HG03571 (cell line): Measurements from ENCODE around the gene ZNF77.
"Not testable (repeated sequence)": the region's sequence is repeated elsewhere in the genome, so short reads cannot be mapped to it uniquely, and the experiment has no call there.

Source experiments
- ATAC-seq: cut with Tn5 transposase; IDR thresholded peaks from one replicate; pipeline ENCODE4 v1.9.1; 2021; ENCODE audit not compliant: unreplicated experiment

Gene ZNF77

GRCh38 chr19:2922987-2923386 lies 21.8 kb downstream of the ZNF77 start:
- ATAC-seq = no peak

DNA sequence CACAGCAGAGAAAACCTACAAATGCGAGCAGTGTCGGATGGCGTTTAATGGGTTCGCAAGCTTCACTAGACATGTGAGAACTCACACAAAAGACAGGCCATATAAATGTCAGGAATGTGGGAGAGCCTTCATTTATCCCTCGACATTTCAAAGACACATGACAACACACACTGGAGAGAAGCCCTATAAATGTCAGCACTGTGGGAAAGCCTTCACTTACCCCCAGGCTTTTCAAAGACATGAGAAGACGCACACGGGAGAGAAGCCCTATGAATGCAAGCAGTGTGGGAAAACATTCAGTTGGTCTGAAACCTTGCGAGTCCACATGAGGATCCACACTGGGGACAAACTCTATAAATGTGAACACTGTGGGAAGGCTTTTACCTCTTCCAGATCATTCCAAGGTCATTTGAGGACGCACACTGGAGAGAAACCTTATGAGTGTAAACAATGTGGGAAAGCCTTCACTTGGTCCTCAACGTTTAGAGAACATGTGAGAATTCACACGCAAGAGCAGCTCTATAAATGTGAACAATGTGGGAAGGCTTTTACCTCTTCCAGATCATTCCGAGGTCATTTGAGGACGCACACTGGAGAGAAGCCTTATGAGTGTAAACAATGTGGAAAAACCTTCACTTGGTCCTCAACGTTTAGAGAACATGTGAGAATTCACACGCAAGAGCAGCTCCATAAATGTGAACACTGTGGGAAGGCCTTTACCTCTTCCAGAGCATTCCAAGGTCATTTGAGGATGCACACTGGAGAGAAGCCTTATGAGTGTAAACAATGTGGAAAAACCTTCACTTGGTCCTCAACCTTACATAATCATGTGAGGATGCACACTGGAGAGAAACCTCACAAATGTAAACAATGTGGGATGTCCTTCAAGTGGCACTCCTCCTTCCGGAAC lies 27.2 kb downstream of the ZNF77 start:
- ATAC-seq = no peak

DNA sequence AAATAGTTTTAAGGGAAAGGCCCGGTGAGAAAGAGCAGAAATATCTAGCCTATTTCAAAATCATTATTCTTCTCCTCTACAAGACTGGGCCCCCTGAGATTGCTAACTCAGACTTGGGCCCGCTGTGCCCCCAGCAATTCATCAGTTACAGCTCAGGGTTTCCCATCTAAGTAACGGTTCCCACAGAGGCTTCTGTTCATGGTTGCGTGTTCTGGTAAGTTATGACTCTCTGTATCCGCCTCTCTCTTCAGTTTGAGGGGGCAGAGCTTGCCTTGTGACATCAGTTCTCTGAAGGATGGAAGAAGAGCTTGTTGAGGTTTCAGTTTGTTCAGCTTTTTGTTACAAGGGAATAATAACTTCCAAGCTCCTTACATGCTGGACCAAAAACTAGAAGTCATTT lies 32.5 kb downstream of the ZNF77 start:
- no peak for ATAC-seq

DNA sequence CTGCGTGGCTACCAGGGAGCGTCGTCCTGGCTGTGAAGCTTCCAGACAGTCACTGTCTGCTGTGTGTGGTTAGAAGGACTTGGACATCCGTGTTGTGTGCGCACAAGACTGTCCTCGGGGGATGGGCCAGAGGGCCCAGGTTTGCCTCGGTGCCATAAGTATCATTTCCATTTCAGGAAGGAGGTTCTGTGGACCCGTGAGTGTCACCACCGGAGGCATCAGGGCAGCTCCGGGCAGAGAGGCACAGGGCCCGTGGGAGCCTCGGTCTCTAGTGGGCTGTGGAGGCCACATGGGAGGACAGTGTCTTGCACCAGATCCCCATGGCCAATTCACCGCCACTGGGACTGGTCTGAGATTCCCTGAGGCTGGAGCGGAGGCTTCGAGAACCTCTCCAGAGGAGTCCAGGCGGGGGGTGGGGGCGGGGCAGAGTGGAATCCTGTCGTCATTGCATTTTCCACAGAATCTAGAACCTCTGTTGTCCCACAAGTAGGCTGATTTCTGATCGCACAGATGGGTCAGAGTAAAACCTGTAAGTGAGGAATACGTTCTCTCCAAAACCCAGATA lies 38.1 kb downstream of the ZNF77 start:
- ATAC-seq = no peak

DNA sequence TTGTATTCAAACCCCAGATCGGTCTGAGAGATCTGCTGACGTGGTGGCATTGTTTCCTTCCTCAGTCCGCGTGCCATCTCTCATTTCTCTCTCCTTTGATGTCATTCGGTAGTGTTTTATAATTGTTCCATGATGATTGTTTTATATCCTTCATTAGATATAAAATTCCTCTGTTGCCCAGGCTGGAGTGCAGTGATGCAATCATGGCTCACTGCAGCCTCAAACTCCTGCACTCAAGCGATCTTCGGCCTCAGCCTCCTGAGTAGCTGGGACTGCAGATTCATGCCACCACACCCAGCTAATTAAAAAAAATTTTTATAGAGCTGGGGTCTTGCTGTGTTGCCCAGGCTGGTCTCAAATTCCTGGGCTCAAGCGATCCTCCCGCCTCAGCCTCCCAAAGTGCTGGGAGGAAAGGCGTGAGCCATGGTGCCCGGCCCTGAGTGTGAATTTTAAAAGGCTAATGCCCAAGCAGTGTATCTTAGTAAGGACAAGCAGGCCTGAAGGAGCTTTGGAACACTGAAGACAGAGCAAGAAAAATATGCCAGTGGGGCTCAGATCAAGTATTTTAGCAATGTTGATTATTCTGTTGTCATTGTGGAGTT lies 38.8 kb downstream of the ZNF77 start:
- no peak for ATAC-seq

GRCh38 chr19:2903326-2903725 lies 41.4 kb downstream of the ZNF77 start:
- ATAC-seq = not testable (repeated sequence)

DNA sequence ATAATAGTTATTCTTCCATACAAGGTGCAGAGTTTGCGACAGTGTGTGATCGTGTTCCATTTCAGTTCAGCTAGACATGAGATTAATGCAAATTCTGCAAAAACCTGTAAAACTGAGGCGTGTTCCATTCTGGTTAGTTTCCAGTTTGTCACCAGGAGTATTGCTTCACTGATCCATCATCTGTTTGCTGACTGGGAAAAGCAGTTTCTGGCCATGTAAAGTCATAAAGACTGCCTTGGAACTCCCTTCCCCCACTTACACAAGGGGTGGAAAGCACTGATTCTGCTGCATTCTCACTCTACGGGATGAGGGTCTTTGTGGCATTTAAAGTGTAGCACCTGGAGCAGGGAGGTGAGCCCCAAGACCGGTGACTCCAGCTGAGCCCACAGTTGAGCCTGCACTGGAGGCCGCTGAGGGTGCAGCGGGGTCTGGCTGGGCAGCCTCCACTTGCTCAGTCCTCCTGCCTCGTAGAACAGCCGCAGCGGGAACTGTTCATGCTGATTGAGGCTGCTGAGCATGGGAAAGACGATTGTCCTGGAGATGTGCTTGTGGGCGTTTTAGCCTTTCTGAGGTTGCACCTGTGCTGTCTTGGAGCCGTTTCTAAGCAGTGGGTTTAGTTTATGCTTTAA lies 42.1 kb downstream of the ZNF77 start:
- no peak for ATAC-seq

DNA sequence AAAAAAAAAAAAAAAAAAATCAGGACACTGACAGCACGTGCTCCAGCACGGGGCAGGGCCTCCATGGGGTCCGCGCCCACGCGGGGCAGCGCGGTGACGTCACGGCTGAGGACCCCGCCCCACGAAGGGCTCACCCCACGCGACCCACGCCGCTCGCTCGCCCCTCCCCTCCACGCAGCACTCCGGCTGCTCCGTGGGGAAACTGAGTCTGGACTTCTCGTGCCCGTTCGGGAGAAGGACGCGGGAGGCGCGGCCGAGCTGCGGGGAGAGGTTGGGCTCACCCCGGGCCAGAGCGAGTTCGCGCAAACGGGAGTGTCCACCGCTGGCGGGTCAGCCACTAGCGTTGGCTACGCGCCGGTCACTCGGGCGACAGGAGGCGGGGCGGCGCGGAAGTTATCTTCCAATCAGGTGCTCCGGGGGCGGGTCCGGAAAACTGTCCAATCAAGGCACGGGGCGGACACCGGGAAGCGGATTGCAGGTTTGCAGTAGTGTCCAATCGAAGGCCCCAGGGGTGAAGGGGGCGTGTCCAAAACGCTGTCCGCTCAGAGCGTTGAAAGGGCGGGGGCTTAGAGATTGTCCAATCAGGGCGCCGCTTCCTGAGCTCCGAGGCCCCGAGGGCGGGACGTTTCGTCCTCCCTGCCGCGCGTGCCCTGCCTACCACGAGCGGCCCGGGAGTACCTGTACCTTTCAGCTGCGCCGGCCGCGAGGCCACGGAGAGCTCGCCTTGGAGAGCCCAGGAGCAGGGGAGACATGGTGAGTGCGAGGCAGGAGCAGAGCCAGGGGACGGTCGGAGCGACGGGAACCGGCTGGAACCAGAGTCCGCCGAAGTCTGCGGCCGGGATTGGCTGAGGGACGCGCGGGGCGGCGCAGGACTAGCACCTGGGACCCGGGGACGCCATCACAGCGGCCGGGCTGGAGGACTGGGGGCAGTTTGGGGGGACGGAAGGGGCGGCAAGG lies 44.2 kb downstream of the ZNF77 start, which contains the start of gene ZNF57:
Gene ZNF57, plus strand, starts transcription at position 633 of the 957 bp plus-strand sequence. Its CDS starts 118 bp downstream, at position 751.
- ATAC-seq = peak; percentile 86

DNA sequence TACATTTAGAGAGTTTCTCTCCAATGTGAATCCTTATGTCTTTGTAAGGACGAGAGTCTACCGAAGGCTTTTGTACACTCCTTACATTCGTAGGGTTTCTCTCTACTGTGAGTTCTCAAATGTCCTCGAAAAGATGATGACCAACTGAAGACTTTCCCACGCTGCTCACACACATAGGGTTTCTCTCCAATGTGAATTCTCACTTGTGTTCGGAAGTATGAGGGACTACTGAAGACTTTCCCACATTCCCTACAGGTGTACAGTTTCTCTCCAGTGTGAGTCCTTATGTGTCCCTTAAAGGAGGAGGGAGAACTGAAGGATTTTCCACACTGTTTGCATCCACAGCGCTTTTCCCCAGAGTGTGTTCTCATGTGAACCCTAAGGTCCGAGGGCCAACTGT lies 48.1 kb downstream of the ZNF77 start:
- ATAC-seq = no peak

- ATAC-seq = not testable (repeated sequence)
Observed at GRCh38 chr19:2890531-2890930, 54.2 kb downstream of the ZNF77 start.

GRCh38 chr19:2888731-2889224 lies 56.0 kb downstream of the ZNF77 start:
- ATAC-seq = no peak

DNA sequence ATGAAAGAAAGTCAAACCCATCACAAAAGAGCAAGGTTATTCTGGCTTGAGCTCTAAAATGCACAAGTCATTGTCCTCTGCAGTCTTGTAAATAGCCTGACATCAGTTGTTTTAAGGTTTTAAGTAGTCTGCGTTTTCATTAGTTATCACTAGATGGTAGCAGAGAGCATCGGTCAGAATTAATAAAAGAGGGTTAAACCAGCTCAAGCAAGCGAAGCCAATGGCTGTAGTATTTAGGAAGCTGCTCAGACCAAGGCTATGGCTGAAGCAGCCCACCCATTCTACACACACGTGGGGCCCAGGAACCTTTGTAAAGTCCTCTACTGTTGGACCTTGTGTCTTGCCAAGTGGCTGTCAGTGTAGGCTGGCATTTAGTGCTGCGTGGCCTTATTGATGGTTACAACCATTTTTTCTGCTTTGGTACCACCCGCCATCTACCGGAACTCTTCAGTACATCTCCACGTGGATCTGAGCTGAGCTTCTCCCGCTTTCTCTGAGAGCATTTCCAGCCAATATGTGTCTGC lies 57.3 kb downstream of the ZNF77 start:
- no peak for ATAC-seq

GRCh38 chr19:2885736-2886135 lies 59.0 kb downstream of the ZNF77 start:
- no peak for ATAC-seq

DNA sequence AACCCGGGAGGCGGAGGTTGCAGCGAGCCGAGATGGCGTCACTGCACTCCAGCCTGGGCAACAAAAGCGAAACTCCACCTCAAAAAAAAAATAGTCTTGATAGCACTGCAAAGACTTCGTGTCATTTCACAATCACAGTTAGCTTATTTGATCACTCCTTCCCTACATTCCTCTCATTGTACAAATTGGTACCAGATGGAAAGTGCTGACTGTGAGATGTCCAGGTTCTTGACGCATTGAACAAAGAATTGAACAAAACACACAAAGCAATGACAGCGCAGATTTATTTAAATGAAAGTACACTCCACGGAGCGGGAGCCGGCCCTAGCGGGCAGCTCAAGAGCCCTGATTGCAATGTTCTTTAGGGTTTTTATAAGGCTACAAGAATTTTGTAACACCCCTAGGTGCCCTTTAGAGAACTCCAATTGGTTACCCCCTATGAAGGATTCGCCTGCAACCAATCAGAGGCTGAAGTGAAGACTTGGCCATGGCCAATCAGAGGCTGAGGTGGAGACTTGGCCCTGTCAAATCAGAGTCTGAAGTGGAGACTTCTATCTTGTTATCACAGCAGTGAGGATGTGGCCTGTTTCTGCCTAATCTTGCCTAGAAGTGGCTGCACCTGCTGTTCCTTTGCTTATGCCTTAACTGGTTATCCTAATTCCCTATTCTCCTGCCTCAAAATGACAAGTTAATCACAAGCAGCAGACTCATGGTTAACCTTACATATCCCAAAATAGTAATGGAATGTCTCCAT lies 60.9 kb downstream of the ZNF77 start:
- ATAC-seq = no peak
